Upper lobe of left lung (tissue), 6 donors: Measurements from ENCODE around the gene TFG. TPM values are rescaled to one million over a fixed set of nuclear protein-coding genes. Genes with fewer than 3 reads are reported as not detected.
A peak's percentile ranks its signal among the peaks of the same experiment; 100 is the strongest.
"Not testable (repeated sequence)": the region's sequence is repeated elsewhere in the genome, so short reads cannot be mapped to it uniquely, and the experiment has no call there.

Experiments
- ATAC-seq, 2 donors: fragments of 200-7000 bp; cut with Tn5 transposase; one replicate each; pipeline ENCODE4 v1.9.1; 2022; ENCODE audit warnings: mild to moderate bottlenecking in 2 of 2, moderate library complexity in 2 of 2; ENCODE audit not compliant: low FRiP score in 2 of 2
- DNase-seq, 2 donors: peaks; one replicate each; pipeline ENCODE4 v3.0.0-alpha.2; 2019 to 2020
- H3K27ac ChIP-seq, 4 donors: fragments of 200-600 bp; sonication (generic); one replicate each; pipeline ENCODE4 v1.5.1; 2016 to 2019
- H3K27me3 ChIP-seq, 4 donors: fragments of 200-600 bp; sonication (generic); one replicate each; pipeline ENCODE4 v1.5.1; 2017 to 2019
- H3K36me3 ChIP-seq, 4 donors: fragments of 200-600 bp; sonication (generic); one replicate each; pipeline ENCODE4 v1.5.1; 2016 to 2019
- H3K4me1 ChIP-seq, 4 donors: fragments of 200-600 bp; sonication (generic); one replicate each; pipeline ENCODE4 v1.5.1; 2018 to 2019
- H3K4me3 ChIP-seq, 4 donors: fragments of 200-600 bp; sonication (generic); one replicate each; pipeline ENCODE4 v1.5.1; 2017 to 2019; ENCODE audit warnings: mild to moderate bottlenecking in 2 of 4, moderate library complexity in 1 of 4
- H3K9me3 ChIP-seq, 4 donors: fragments of 200-600 bp; sonication (generic); one replicate each; pipeline ENCODE4 v1.5.1; 2018 to 2019
- EP300 ChIP-seq, 4 donors: sonication (generic); formaldehyde crosslinking; IDR thresholded peaks; one replicate each; pipeline ENCODE4 v1.5.1; 2017; ENCODE audit warnings: antibody characterized with exemption in 4 of 4, control low read depth in 2 of 4
- POLR2A ChIP-seq, 4 donors: fragments of 450-650 bp; IDR thresholded peaks; one replicate each; pipeline ENCODE4 v1.5.1; 2016 to 2017; ENCODE audit warnings: antibody characterized with exemption in 4 of 4, mild to moderate bottlenecking in 2 of 4
- POLR2AphosphoS5 ChIP-seq, 2 donors: sonication (generic); formaldehyde crosslinking; IDR thresholded peaks; one replicate each; pipeline ENCODE4 v1.5.1; 2017; ENCODE audit warnings: antibody characterized with exemption in 2 of 2
- WGBS, 2 donors: methylation state at CpG; one replicate each; pipeline ENCODE4 v1.1.5; 2017 to 2018; 5-methylcytosine and 5-hydroxymethylcytosine counted together
- total RNA-seq, 6 donors: library from RNA; depleted of rRNA in 4 of 6; stranded (reverse); fragments of >200 nt in 4 of 6; gene quantifications; one replicate each; pipeline versions ENCODE4 v1.1.0 to v1.2.1, GENCODE V29; 2016 to 2021
- TF ChIP-seq, protein P1 (sequence below), 6 experiments: fragments of 450-650 bp in 4 of 6; fragments of 200-600 bp in 2 of 6; sonication (generic) in 2 of 6; IDR thresholded peaks; one replicate each; pipeline ENCODE4 v1.5.1; 2016 to 2019; ENCODE audit warnings: antibody characterized with exemption in 6 of 6
- donor health status: DM: no; HTN: no; CAD: no; lungs with moderate emphysema.
- donor health status: DM: no; HTN: yes; CAD: no; lungs with severe emphysema.

TFG gene
- 10 to 100 TPM; 29.6 to 87.4 (median 55.9) TPM for total RNA-seq

DNA sequence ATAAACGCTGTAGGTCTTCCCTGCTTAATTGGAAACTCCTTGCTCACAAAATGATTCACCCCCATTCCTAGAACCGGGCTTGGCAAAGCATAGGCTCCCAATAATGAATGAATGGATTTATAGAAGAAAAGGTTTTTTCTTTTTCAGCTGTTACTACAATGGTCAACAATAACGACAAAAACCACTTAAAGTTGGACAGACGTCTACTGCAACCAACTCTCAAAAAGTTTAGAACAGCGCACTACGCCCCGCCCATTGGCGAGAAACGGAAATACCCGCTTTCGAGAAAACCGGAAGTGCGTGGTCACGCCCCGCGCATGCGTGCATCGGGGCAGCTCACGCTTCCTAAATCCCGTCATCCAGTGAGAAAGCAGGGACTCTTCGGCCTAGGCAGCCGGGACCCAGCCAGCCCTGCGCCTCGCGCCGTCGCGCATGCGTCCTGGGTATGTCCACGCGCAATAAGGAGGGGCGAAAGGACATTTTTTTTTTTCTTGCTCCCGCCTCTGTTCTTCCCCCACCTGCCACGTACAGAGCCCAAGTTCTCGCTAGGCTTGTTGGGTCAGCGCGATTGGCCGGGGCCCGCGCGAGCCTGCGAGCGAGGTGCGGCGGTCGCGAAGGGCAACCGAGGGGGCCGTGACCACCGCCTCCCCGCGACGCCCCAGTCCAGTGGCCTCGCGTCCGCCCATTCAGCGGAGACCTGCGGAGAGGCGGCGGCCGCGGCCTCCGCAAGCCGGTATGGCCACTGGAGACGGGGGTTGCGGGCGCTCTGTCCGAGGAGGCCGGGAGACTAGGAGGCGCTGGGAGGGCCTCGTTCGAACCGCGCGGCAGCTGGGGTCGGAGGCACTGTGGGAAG, at the start of gene TFG:
Gene TFG (plus strand): TSS at position 506 of the 853 bp plus-strand sequence. CDS start 4,192 bp downstream, outside the sequence.
- WGBS, 2 donors: 1 to 3% methylated on average over 21 to 74 of the region's 76 CpGs
- peak within 1 kb of the TSS; percentile 93 to 99 (median 95) for H3K27ac ChIP-seq
- peak; percentile 85 to 90 for TF ChIP-seq POLR2AphosphoS5 (IDR thresholded peaks at IDR 0.05)
- TF ChIP-seq, protein P1, sequence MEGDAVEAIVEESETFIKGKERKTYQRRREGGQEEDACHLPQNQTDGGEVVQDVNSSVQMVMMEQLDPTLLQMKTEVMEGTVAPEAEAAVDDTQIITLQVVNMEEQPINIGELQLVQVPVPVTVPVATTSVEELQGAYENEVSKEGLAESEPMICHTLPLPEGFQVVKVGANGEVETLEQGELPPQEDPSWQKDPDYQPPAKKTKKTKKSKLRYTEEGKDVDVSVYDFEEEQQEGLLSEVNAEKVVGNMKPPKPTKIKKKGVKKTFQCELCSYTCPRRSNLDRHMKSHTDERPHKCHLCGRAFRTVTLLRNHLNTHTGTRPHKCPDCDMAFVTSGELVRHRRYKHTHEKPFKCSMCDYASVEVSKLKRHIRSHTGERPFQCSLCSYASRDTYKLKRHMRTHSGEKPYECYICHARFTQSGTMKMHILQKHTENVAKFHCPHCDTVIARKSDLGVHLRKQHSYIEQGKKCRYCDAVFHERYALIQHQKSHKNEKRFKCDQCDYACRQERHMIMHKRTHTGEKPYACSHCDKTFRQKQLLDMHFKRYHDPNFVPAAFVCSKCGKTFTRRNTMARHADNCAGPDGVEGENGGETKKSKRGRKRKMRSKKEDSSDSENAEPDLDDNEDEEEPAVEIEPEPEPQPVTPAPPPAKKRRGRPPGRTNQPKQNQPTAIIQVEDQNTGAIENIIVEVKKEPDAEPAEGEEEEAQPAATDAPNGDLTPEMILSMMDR (IDR thresholded peaks at IDR 0.05): peak in 1 of 6 experiments; percentile 14
- peak in 3 of 4 donors; percentile 70 to 83 (median 74) for TF ChIP-seq POLR2A (IDR thresholded peaks at IDR 0.05)
- TF ChIP-seq EP300 (IDR thresholded peaks at IDR 0.05): peak in 1 of 4 donors; percentile 14
- ATAC-seq (peak; percentile 98 to 99), DNase-seq (peak; percentile 97 to 100)
- peak within 1 kb of the TSS; percentile 73 to 84 (median 80) for H3K4me3 ChIP-seq
- peaks cover 15 to 30% (median 23%) of the 10 kb centered on the region in 4 donors for H3K4me1 ChIP-seq
- H3K36me3 ChIP-seq: peaks cover 5 to 6% (median 6%) of the 10 kb centered on the region in 4 donors
- no peaks in the 10 kb centered on the region for H3K27me3 ChIP-seq
- H3K9me3 ChIP-seq: no peaks in the 10 kb centered on the region

DNA sequence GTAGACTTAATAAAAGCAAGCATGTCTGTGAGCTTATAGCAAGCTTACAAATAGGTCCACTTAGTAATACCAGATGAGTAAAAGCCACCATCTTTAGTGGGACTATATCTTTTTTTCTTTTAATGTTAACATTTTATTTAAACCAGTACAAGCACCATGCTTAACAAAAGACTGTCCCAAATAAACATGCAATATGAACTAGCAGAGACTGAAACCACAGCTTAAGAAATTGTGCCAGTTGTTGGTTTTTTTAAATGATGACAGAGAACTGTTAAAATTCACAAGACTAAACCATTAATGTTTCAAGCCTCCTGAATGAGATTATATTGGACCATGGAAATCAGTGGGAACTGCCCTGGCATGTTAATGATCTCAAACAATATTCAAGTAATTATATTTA, 48.0 kb upstream of the TFG start:
- H3K27me3 ChIP-seq, H3K9me3 ChIP-seq, H3K36me3 ChIP-seq, H3K27ac ChIP-seq, H3K4me1 ChIP-seq, H3K4me3 ChIP-seq, ATAC-seq, DNase-seq: not testable (repeated sequence)

DNA sequence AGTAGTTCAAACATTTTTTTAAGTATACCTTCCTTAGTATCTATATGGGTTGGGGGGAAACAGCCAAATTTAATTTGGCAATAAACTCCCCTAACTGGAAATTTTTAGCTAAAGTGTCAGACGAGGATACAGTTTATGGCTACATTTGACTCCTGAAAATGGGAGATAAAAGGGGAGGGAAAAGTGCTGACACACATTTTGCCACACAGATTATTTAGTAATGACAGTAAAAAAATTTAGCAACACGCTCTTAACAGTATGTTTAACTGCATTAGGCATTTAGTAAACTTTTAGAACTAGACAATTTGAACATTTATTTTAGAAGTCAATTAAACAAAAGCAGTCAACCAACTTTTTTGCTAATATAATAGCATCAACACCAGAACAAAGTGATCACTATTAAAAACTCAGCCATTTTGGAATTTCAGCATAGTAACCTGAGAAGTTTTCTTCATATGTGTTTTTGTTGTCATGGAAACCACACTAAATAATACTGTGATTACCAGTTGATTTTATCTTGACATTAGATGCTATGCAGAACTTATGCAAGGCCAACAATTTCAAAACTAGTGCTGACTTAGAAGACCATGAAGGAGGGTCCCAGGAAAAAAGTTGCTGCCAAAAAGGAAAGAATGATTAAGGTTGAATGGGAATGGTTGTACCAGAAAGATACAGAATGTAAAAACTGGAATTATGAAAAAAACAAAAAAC, 47.0 kb upstream of the TFG start:
- no peaks in the 10 kb centered on the region for H3K4me1 ChIP-seq
- 67 to 71% methylated on average over 2 of the region's 2 CpGs for WGBS, 2 donors

DNA sequence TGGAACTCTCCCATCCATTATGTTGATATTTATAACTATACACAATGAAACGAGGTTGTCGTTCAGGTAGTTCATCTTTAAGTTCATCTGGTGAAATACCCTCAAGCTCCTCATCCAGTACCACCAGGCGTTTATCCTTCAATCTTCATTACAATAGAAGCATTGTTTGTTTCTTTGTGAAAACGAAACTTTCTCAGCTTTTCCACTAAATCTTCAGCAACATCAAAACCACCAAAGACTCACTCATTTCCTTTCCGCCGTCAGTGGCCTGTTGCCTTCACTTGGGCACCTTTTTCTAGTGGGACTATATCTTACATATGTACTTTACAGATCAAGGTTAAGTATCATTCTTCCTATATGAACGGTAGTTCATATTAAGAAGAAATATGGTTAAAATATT, 44.1 kb upstream of the TFG start:
- WGBS, 2 donors: 57% methylated on average over 7 of the region's 7 CpGs
- H3K9me3 ChIP-seq: no peaks in the 10 kb centered on the region
- H3K27me3 ChIP-seq: no peaks in the 10 kb centered on the region
- no peak for DNase-seq
- no peak overlapping the region for H3K27ac ChIP-seq
- H3K4me3 ChIP-seq: no peak overlapping the region
- ATAC-seq: no peak
- no peaks in the 10 kb centered on the region for H3K36me3 ChIP-seq
- TF ChIP-seq, protein P1 (IDR thresholded peaks at IDR 0.05): no peak
- TF ChIP-seq POLR2A (IDR thresholded peaks at IDR 0.05): no peak
- TF ChIP-seq EP300 (IDR thresholded peaks at IDR 0.05): no peak
- TF ChIP-seq POLR2AphosphoS5 (IDR thresholded peaks at IDR 0.05): no peak
- H3K4me1 ChIP-seq: no peaks in the 10 kb centered on the region

More for the DNA sequence above, 47.0 kb upstream of the TFG start:
- Histone ChIP-seq H3K27me3 (no peaks in the 10 kb centered on the region), H3K9me3 (no peaks in the 10 kb centered on the region), H3K36me3 (no peaks in the 10 kb centered on the region), H3K4me3 (no peak overlapping the region), H3K27ac (no peak overlapping the region)
- DNase-seq (no peak), ATAC-seq (no peak)
- TF ChIP-seq POLR2AphosphoS5 (IDR thresholded peaks at IDR 0.05) (no peak), EP300 (IDR thresholded peaks at IDR 0.05) (no peak), POLR2A (IDR thresholded peaks at IDR 0.05) (no peak)
- TF ChIP-seq, protein P1 (IDR thresholded peaks at IDR 0.05): no peak

DNA sequence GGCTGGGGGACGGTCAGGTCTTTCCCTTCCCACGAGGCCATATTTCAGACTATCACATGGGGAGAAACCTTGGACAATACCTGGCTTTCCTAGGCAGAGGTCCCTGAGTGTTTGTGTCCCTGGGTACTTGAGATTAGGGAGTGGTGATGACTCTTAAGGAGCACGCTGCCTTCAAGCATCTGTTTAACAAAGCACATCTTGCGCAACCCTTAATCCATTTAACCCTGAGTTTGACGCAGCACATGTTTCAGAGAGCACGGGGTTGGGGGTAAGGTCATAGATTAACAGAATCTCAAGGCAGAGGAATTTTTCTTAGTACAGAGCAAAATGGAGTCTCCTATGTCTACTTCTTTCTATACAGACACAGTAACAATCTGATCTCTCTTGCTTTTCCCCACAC, 42.6 kb upstream of the TFG start:
- DNase-seq: peak in 1 of 2 donors; percentile 30
- H3K27ac ChIP-seq, H3K27me3 ChIP-seq, ATAC-seq, H3K4me3 ChIP-seq, H3K9me3 ChIP-seq, H3K36me3 ChIP-seq, H3K4me1 ChIP-seq: not testable (repeated sequence)
- WGBS, 2 donors: 37 to 48% methylated on average over 4 to 6 of the region's 6 CpGs

DNA sequence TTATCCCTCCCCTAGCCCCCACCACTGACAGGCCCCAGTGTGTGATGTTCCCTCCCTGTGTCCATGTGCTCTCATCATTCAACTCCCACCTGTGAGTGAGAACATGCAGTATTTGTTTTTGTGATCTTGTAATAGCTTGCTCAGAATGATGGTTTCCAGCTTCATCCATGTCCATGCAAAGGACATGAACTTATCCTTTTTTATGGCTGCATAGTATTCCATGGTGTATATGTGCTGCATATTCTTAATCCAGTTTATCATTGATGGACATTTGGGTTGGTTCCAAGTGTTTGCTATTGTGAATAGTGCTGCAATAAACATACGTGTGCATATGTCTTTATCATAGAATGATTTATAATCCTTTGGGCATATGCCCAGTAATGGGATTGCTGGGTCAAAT, 42.0 kb upstream of the TFG start:
- ATAC-seq, H3K4me3 ChIP-seq, H3K9me3 ChIP-seq, DNase-seq, H3K4me1 ChIP-seq, H3K27me3 ChIP-seq, H3K27ac ChIP-seq, H3K36me3 ChIP-seq: not testable (repeated sequence)
- 55 to 82% methylated on average over 1 of the region's 1 CpG for WGBS, 2 donors

DNA sequence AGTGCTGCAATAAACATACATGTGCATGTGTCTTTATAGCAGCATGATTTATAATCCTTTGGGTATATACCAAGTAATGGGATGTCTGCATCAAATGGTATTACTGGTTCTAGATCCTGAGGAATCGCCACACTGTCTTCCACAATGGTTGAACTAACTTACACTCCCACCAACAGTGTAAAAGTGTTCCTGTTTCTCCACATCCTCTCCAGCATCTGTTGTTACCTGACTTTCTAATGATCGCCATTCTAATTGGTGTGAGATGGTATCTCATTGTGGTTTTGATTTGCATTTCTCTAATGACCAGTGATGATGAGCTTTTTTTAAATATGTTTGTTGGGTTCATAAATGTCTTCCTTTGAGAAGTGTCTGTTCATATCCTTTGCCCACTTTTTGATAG, 38.3 kb upstream of the TFG start:
- ATAC-seq, H3K27ac ChIP-seq, DNase-seq, H3K9me3 ChIP-seq, H3K27me3 ChIP-seq, H3K36me3 ChIP-seq, H3K4me3 ChIP-seq, H3K4me1 ChIP-seq: not testable (repeated sequence)
- WGBS, 2 donors: 92 to 98% methylated on average over 2 of the region's 2 CpGs
